ENCODE data around the gene NKD2.
"Not testable (repeated sequence)": the region's sequence is repeated elsewhere in the genome, so short reads cannot be mapped to it uniquely, and the experiment has no call there.

NKD2 gene

GRCh38 chr5:1059884-1060263, 51.3 kb downstream of the NKD2 start:
- DNase-seq, result no peak

- DNase-seq, result no peak
Observed at GRCh38 chr5:1060535-1060981, 52.0 kb downstream of the NKD2 start.

DNA sequence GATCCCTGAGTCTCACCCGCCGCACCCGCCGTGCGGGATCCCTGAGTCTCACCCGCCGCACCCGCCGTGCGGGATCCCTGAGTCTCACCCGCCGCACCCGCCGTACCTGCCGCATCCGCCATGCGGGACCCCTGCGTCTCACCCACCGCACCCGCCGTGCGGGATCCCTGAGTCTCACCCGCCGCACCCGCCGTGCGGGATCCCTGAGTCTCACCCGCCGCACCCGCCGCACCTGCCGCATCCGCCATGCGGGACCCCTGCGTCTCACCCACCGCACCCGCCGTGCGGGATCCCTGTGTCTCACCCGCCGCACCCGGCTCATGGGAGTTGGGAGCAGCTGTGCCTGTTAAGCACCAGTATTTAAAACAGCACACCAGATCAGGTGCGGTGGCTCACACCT, 52.7 kb downstream of the NKD2 start:
- DNase-seq, result not testable (repeated sequence)

GRCh38 chr5:1061916-1062315, 53.3 kb downstream of the NKD2 start:
- DNase-seq, result no peak

DNA sequence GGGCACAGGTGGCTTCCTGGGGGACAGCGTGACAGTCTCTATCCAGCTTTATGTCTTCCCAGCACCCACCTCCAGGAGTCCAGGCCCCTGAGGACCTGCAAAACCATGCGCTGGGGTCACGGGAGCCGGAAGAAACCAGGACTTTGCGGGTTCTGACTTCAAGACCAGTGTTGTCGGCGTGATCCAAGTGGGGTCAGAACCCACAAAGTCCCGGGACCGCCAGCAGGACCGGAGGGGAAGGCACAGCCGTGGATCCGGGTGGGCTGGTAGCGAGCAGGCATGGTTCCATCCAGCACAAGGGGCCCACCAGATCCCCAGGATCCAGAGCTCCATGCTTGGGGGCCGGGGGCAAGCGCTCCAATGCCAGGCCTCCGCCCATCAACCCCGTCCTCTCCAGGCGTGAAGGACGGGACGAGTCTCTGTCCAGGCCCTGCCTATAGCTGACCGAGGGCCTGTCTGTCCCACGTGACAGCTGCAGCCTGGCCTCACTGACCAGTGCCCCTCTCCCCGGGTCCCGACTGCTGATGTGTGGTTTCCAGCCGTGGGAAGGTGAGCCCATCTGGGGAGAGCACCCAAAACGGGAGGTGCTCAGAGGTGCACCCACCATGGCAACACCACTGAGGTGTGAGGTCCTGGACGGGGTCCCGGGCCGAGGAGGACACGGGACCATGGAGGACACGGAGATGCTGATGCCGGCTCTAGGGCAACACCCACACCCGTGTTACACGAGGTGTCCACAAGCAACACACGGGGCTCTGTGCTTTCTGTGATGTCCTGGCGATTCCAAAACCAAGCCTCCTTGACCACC, 54.4 kb downstream of the NKD2 start:
- DNase-seq, result no peak

GRCh38 chr5:1063661-1064382, 55.2 kb downstream of the NKD2 start:
- no peak for DNase-seq

- DNase-seq, result no peak
Observed at GRCh38 chr5:1064383-1065142, 56.0 kb downstream of the NKD2 start.

DNA sequence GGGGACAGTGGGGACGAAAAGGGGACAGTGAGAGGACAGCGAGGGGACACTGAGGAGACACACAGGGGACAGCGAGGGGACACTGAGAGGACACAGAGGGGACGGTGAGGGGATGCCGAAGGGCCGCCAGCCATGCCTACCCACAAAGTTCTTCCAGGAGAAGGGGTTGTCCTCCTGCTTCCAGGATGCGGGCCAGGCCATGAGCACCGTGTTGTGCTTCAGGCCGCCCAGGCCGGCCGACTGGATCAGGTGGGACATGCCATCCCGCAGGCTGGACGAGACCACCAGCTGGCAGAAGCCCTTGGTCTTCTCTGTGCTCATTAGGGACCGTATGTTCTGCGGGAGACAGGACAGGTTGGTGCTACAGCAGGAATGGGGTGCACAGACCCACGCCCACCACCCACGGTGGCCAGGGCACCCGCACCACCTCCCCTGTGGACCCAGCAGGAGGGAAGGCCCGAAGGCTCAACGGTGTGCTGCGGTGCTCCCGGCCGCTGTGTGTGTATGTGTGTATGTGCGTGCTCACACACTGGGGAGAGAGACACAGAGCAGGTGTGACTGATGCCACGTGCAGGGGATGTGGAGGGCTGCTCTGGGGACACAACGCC, 56.6 kb downstream of the NKD2 start:
- no peak for DNase-seq

GRCh38 chr5:1065891-1066650, 57.5 kb downstream of the NKD2 start:
- DNase-seq, result no peak

DNA sequence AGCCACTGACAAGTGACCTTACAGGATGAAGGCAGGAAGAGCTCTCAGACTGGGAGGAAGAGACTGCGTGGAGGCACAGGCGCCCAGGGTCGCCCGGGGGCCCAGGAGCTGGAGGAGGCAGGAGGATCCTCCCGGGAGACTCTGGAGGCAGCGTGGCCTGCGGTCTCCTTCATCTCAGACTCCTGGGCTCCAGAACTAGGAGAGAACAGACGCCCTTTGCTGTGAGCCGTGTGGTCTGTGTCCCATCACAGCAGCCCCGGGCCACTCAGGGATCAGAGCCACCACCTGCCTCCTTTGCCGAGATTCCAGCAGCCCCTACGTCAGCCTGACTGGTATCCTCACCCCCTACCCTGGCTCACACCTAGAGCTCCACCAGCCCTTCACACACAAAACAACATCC, 58.1 kb downstream of the NKD2 start:
- DNase-seq, result no peak

DNA sequence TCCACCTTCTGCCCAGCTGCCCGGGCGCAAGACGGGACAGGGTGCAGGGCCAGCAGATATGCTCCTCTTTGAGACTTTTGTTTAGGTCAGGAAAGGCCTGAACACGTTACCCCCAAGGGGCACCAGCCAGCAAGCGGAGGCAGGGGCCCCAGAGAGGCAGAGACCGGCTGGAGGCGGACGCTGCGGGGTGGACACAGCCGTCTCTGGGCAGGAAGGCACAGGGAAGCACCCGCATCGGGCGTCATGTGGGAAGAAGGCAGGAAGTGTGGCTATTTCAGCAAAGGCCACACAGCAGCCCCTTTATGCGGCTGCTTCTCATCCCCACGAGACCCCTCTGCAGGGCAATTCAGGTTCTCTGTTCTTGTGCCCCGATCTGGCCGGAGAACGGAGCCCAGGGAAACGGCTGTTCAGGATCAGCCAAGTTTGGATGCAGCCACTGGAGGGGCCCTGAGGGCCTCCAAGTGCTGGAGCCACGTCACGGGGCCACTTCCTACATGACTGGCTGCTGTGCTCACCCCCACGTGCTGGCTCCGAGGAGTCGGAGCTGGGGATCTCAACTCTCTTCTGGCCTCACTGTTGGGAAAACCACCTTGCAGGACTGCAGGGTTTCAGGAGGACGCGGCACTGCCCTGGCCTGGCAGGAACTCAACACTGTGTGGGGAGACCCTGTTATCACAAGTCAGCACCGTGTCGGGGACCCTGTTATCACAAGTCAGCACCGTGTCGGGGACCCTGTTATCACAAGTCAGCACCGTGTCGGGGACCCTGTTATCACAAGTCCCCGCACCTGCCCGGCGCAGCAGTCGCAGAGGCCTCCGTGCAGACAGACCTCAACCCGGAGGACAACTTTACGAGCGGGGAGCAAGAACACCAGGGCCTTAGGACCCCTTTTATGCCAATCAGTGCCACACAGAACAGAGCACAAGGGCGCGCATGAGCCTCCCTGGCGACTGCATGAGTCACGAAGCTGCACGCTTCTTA, 58.8 kb downstream of the NKD2 start:
- no peak for DNase-seq

DNA sequence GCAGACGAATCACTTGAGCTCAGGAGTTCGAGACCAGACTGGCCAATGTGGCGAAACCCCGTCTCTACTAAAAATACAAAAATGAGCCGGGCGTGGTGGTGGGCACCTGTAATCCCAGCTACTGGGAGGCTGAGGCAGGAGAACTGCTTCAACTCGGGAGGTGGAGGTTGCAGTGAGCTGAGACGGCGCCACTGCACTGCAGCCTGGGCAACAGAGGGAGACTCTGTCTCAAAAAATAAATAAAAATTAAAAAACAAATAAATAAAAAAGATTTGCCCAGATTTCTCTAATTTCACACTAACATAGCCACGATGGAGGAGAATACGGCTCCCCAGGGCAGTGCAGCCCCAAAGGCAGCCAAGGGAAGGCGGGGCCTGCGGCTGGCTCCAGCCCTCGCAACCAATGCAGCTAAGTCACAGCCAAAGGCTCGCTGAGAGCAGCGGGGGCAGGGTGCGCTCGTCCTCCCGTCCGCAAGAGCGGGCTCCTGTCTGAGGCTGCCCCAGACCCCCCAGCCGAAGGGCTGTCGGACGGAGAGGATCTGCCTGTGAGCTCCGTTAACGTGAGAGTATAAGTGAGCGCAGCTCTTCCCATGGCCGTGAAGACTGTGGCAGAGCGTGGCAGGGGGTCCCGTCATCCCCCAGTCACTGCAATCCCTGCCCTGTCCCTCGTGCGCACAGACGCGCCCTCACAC, 59.7 kb downstream of the NKD2 start:
- no peak for DNase-seq

- no peak for DNase-seq
Observed at GRCh38 chr5:1068895-1069719, 60.5 kb downstream of the NKD2 start.

DNA sequence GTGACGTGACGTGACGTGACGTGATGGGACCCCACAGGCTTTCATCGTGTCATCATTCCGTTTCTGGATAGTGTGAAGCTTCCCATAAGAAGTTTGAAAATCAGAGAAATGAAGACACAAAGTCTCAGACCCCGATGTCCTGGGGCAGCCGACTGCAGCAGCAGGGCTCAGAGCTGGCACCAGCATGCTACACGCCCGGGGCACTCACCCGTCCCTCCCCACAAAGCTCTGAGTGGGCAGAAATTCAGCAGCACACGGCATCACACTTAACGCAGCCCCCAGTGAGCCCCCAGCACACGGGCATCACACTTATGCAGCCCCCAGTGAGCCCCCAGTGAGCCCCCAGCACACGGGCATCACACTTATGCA, 61.1 kb downstream of the NKD2 start:
- DNase-seq, result no peak

- DNase-seq, result no peak
Observed at GRCh38 chr5:1073239-1074102, 64.9 kb downstream of the NKD2 start.

DNA sequence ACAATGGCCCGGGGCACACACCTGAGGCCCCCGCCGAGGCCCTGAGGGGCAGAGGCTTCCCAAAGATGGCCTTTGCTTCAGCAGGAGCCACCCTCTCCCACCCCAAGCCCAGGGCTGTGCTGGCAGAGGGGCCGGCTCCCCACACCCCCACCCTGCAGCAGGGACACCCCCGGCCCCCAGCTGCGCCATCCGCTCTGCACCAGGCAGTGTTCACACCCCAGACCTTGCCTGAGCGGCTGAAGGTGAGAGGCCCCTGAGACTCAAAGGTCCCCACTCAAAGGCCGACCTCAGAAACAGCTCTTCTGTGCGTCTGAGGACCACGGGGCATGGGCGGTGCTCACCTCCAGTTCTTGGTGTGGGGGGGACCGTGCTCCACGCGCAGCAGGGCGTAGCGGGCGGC, 65.6 kb downstream of the NKD2 start:
- no peak for DNase-seq

DNA sequence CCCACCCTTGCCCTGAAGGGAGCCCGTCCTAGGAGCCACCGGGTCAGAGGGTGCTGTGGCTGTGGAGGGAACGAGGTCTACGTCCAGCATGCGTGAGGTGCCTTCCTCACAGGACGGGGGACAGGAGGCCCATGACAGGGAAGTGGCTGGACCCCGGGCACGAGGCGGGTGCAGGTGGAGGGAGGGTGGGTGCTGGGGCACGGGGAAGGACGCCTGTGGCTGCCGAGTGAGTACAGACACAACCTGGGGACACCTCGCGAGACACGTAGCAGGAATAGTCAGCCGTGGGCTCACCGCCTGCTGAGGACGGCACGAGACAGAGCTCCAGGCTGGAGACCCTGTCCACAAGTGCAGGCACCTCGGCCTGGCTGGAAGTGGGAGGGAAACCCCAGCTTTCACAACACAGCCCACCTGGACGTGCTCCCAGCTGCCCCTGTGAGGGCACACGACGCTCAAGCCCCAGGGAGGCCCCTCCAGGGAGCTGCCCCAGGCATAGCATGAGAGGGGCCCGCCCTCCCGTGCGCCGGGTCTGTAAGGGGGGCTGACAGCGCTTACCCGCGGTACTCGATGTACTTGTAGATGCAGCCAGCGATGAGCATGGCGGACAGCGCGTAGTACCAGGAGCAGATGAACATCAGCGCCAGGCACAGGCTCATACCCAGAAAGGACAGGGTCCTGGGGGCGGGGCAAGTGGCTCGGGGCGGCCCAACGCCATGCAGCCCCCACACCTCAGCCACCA, 66.4 kb downstream of the NKD2 start:
- DNase-seq, result no peak

DNA sequence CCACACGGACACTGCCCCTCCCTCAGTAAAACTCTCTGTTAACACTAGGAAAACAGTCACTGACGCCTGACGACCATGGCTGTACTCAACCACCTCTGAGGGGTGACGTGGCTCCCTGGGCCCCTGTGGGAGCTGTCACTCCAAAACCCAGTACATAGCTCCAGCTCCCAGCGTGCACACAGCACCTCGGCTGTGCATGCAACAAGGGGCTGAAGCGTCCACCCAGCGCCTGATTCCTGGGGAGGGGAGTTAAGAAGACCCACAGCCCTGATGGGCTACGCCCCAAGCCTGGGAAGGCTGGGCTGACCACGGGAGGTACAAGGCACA, 66.9 kb downstream of the NKD2 start:
- no peak for DNase-seq

Data from right forelimb (tissue), 1 donor.